ENCODE data around the gene KRTAP12-2. TPM values are rescaled to one million over a fixed set of nuclear protein-coding genes. Genes with fewer than 3 reads are reported as not detected.

KRTAP12-2 gene
- not detected for total RNA-seq

- peaks cover 0 to 8% (median 0%) of the 10 kb centered on the region in 3 donors for H3K27me3 ChIP-seq (ENCODE audit: control insufficient read depth in 3 of 3, insufficient read depth in 3 of 3, low read length in 3 of 3)
- no peak within 1 kb of the TSS for H3K27ac ChIP-seq (ENCODE audit: low read depth, low read length)
- no peak within 1 kb of the TSS for H3K9ac ChIP-seq (ENCODE audit: low read depth in 1 of 3, low read length in 3 of 3)
- peaks cover 0 to 7% (median 4%) of the 10 kb centered on the region in 3 donors for H3K9me3 ChIP-seq (ENCODE audit: control insufficient read depth in 3 of 3, low read length in 3 of 3)
- no peaks in the 10 kb centered on the region for H3K4me1 ChIP-seq (ENCODE audit: control insufficient read depth in 3 of 3, insufficient read depth in 3 of 3, low read length in 3 of 3)
- no peak within 1 kb of the TSS for H3K4me3 ChIP-seq (ENCODE audit: low read length in 3 of 3)
- H3K36me3 ChIP-seq (ENCODE audit: control insufficient read depth in 3 of 3, insufficient read depth in 3 of 3, low read length in 3 of 3), result no peaks in the 10 kb centered on the region
Observed at GRCh38 chr21:44666401-44667320, at the start of gene KRTAP12-2. Gene KRTAP12-2 (minus strand): TSS chr21:44666927. CDS start chr21:44666886, 41 bp downstream.

DNA sequence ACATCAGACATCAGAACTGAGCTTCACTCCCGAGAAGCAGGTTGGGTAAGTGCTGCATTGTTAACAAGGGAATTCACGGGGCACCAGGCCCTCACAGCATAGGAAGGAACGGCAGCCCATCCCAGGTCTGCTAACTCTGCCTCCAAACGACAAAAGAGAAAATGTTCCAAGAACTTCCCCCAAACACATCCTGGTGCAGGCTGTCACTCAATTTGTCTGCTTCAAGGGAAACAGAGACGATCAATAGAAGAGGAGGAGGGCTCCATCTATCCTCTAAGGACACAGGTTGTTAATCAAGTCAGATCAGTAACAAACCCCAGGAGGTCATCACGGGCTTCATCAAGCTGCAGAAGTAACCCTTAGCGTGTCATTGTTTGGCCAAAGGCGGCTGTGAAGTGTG lies 48.2 kb upstream of the KRTAP12-2 start:
- H3K9me3 ChIP-seq (ENCODE audit: control insufficient read depth in 3 of 3, low read length in 3 of 3), result no peaks in the 10 kb centered on the region
- H3K9ac ChIP-seq (ENCODE audit: low read depth in 1 of 3, low read length in 3 of 3), result no peak overlapping the region

GRCh38 chr21:44713846-44714245 lies 47.1 kb upstream of the KRTAP12-2 start:
- H3K4me3 ChIP-seq (ENCODE audit: low read length in 3 of 3), result no peak overlapping the region
- H3K27ac ChIP-seq (ENCODE audit: low read depth, low read length), result no peak overlapping the region
- no peaks in the 10 kb centered on the region for H3K36me3 ChIP-seq (ENCODE audit: control insufficient read depth in 3 of 3, insufficient read depth in 3 of 3, low read length in 3 of 3)
- no peak overlapping the region for H3K9ac ChIP-seq (ENCODE audit: low read depth in 1 of 3, low read length in 3 of 3)
- H3K9me3 ChIP-seq (ENCODE audit: control insufficient read depth in 3 of 3, low read length in 3 of 3), result no peaks in the 10 kb centered on the region
- peaks cover 0 to 8% (median 6%) of the 10 kb centered on the region in 3 donors for H3K4me1 ChIP-seq (ENCODE audit: control insufficient read depth in 3 of 3, insufficient read depth in 3 of 3, low read length in 3 of 3)
- peaks cover 61 to 69% (median 66%) of the 10 kb centered on the region in 3 donors for H3K27me3 ChIP-seq (ENCODE audit: control insufficient read depth in 3 of 3, insufficient read depth in 3 of 3, low read length in 3 of 3)

More for the DNA sequence above, 48.2 kb upstream of the KRTAP12-2 start:
- H3K27ac ChIP-seq (ENCODE audit: low read depth, low read length), result no peak overlapping the region
- H3K27me3 ChIP-seq (ENCODE audit: control insufficient read depth in 3 of 3, insufficient read depth in 3 of 3, low read length in 3 of 3), result peaks cover 52 to 59% (median 56%) of the 10 kb centered on the region in 3 donors
- no peaks in the 10 kb centered on the region for H3K36me3 ChIP-seq (ENCODE audit: control insufficient read depth in 3 of 3, insufficient read depth in 3 of 3, low read length in 3 of 3)
- H3K4me3 ChIP-seq (ENCODE audit: low read length in 3 of 3), result no peak overlapping the region
- H3K4me1 ChIP-seq (ENCODE audit: control insufficient read depth in 3 of 3, insufficient read depth in 3 of 3, low read length in 3 of 3), result peaks cover 0 to 1% (median 0%) of the 10 kb centered on the region in 3 donors

- Histone ChIP-seq H3K27me3 (ENCODE audit: control insufficient read depth in 3 of 3, insufficient read depth in 3 of 3, low read length in 3 of 3) (peaks cover 64 to 69% (median 66%) of the 10 kb centered on the region in 3 donors), H3K4me1 (ENCODE audit: control insufficient read depth in 3 of 3, insufficient read depth in 3 of 3, low read length in 3 of 3) (peaks cover 0 to 8% (median 6%) of the 10 kb centered on the region in 3 donors), H3K9ac (ENCODE audit: low read depth in 1 of 3, low read length in 3 of 3) (no peak overlapping the region), H3K36me3 (ENCODE audit: control insufficient read depth in 3 of 3, insufficient read depth in 3 of 3, low read length in 3 of 3) (no peaks in the 10 kb centered on the region), H3K27ac (ENCODE audit: low read depth, low read length) (no peak overlapping the region), H3K9me3 (ENCODE audit: control insufficient read depth in 3 of 3, low read length in 3 of 3) (no peaks in the 10 kb centered on the region), H3K4me3 (ENCODE audit: low read length in 3 of 3) (no peak overlapping the region)
Observed at GRCh38 chr21:44713130-44713529, 46.4 kb upstream of the KRTAP12-2 start.

- peaks cover 69 to 71% (median 70%) of the 10 kb centered on the region in 3 donors for H3K27me3 ChIP-seq (ENCODE audit: control insufficient read depth in 3 of 3, insufficient read depth in 3 of 3, low read length in 3 of 3)
- no peak overlapping the region for H3K9ac ChIP-seq (ENCODE audit: low read depth in 1 of 3, low read length in 3 of 3)
- peaks cover 0 to 8% (median 6%) of the 10 kb centered on the region in 3 donors for H3K4me1 ChIP-seq (ENCODE audit: control insufficient read depth in 3 of 3, insufficient read depth in 3 of 3, low read length in 3 of 3)
- H3K4me3 ChIP-seq (ENCODE audit: low read length in 3 of 3), result no peak overlapping the region
- no peaks in the 10 kb centered on the region for H3K36me3 ChIP-seq (ENCODE audit: control insufficient read depth in 3 of 3, insufficient read depth in 3 of 3, low read length in 3 of 3)
- no peak overlapping the region for H3K27ac ChIP-seq (ENCODE audit: low read depth, low read length)
- no peaks in the 10 kb centered on the region for H3K9me3 ChIP-seq (ENCODE audit: control insufficient read depth in 3 of 3, low read length in 3 of 3)
Observed at GRCh38 chr21:44712203-44713028, 45.7 kb upstream of the KRTAP12-2 start.

GRCh38 chr21:44711327-44712202 lies 44.8 kb upstream of the KRTAP12-2 start, which contains the start of gene TSPEAR:
Gene TSPEAR (minus strand): TSS chr21:44711572. CDS start chr21:44711514, 58 bp downstream.
- H3K9ac ChIP-seq (ENCODE audit: low read depth in 1 of 3, low read length in 3 of 3), result no peak within 1 kb of the TSS
- no peak within 1 kb of the TSS for H3K4me3 ChIP-seq (ENCODE audit: low read length in 3 of 3)
- no peaks in the 10 kb centered on the region for H3K36me3 ChIP-seq (ENCODE audit: control insufficient read depth in 3 of 3, insufficient read depth in 3 of 3, low read length in 3 of 3)
- H3K27ac ChIP-seq (ENCODE audit: low read depth, low read length), result no peak within 1 kb of the TSS
- H3K4me1 ChIP-seq (ENCODE audit: control insufficient read depth in 3 of 3, insufficient read depth in 3 of 3, low read length in 3 of 3), result peaks cover 0 to 8% (median 6%) of the 10 kb centered on the region in 3 donors
- H3K9me3 ChIP-seq (ENCODE audit: control insufficient read depth in 3 of 3, low read length in 3 of 3), result no peaks in the 10 kb centered on the region
- peaks cover 72 to 77% (median 77%) of the 10 kb centered on the region in 3 donors for H3K27me3 ChIP-seq (ENCODE audit: control insufficient read depth in 3 of 3, insufficient read depth in 3 of 3, low read length in 3 of 3)

GRCh38 chr21:44710756-44711326 lies 44.1 kb upstream of the KRTAP12-2 start:
- Histone ChIP-seq H3K4me3 (ENCODE audit: low read length in 3 of 3) (no peak overlapping the region), H3K9me3 (ENCODE audit: control insufficient read depth in 3 of 3, low read length in 3 of 3) (no peaks in the 10 kb centered on the region), H3K4me1 (ENCODE audit: control insufficient read depth in 3 of 3, insufficient read depth in 3 of 3, low read length in 3 of 3) (peaks cover 0 to 8% (median 6%) of the 10 kb centered on the region in 3 donors), H3K27ac (ENCODE audit: low read depth, low read length) (no peak overlapping the region), H3K27me3 (ENCODE audit: control insufficient read depth in 3 of 3, insufficient read depth in 3 of 3, low read length in 3 of 3) (peaks cover 79 to 84% (median 83%) of the 10 kb centered on the region in 3 donors), H3K9ac (ENCODE audit: low read depth in 1 of 3, low read length in 3 of 3) (no peak overlapping the region), H3K36me3 (ENCODE audit: control insufficient read depth in 3 of 3, insufficient read depth in 3 of 3, low read length in 3 of 3) (no peaks in the 10 kb centered on the region)

- Histone ChIP-seq H3K4me1 (ENCODE audit: control insufficient read depth in 3 of 3, insufficient read depth in 3 of 3, low read length in 3 of 3) (peaks cover 0 to 8% (median 6%) of the 10 kb centered on the region in 3 donors), H3K27ac (ENCODE audit: low read depth, low read length) (no peak overlapping the region), H3K9ac (ENCODE audit: low read depth in 1 of 3, low read length in 3 of 3) (no peak overlapping the region), H3K27me3 (ENCODE audit: control insufficient read depth in 3 of 3, insufficient read depth in 3 of 3, low read length in 3 of 3) (peaks cover 77 to 84% (median 81%) of the 10 kb centered on the region in 3 donors), H3K9me3 (ENCODE audit: control insufficient read depth in 3 of 3, low read length in 3 of 3) (no peaks in the 10 kb centered on the region), H3K36me3 (ENCODE audit: control insufficient read depth in 3 of 3, insufficient read depth in 3 of 3, low read length in 3 of 3) (no peaks in the 10 kb centered on the region), H3K4me3 (ENCODE audit: low read length in 3 of 3) (no peak overlapping the region)
Observed at GRCh38 chr21:44710294-44710665, 43.6 kb upstream of the KRTAP12-2 start.
